GM18526 (cell line): ENCODE results near the gene STARD6.

Source experiments
- POLR2A ChIP-seq: IDR thresholded peaks from 3 replicates; pipeline ENCODE4 v1.6.1; 2011; ENCODE audit not compliant: insufficient read length; ENCODE audit errors: extremely low read depth

Gene STARD6

DNA sequence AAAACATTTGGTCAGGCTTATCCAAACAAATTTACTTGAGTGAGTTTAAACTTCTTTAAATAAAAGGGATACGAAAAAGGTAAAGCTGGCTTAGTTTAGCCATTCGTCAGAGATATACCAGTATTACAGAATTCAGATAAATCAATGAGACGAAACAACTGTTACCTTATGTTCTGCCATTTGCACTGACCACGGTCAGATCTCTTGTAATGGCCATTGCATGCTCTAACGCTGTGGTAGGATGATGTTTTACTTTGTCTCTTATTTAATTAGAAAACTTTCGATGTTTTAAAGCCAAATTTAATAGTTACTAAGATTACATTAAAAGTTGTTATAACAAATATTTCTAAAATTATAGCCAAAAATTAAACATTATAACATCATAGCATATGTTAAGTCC lies 1.6 kb upstream of the STARD6 start:
- TF ChIP-seq POLR2A: no peak

DNA sequence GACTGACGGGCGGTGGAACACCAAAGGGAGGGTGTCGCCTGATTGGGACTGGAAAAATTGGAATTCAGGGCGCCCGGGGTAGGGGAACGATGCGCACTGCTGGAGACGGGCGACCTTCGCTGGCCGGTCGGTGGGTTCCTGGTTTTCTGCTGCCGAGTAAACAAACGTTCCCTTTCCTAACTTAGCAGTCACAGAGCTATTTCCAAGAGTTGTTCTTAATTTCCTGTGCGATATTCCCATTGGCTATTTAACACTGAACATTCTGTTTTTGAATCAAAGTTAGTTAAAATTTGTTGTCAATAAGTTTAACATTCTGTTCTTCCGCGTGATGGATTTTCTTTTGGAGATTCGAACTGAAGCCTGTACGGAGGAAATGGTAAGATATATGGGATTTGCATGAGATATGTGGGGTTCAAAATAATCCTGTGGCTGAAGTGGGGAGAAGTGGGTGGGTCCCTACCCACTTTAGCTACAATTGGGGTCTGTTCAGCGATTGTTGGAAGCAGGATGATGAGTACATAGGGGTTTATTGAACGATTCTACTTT lies 910 bp upstream of the STARD6 start:
- TF ChIP-seq POLR2A: no peak

DNA sequence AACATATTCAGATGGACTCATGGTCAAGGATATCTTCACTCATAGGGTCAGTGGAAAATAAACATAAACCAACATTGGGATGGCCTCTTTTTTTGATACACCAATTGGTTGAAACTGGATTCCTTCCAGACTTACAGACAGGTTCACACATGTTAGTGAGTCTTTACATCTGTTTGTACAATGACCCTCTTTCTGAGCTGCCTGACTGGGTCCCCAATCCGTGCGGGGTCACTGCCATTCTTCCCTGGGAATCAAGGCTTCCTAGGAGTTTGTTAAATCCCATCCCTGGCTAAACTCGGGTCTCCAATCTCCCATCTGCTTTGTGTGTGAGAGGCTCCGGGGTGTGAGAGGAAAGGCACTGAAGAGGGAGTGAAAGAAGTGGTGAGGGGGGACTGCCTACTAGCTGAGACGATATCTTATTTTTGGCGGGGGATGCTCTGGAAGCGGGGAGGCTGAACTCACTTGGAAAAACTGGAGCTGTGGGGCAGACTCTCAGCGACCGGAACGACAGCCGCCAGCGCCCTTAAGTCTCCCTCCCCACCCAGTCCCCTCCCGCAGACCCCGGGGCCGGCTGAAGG lies 487 bp downstream of the STARD6 start:
- no peak for TF ChIP-seq POLR2A

DNA sequence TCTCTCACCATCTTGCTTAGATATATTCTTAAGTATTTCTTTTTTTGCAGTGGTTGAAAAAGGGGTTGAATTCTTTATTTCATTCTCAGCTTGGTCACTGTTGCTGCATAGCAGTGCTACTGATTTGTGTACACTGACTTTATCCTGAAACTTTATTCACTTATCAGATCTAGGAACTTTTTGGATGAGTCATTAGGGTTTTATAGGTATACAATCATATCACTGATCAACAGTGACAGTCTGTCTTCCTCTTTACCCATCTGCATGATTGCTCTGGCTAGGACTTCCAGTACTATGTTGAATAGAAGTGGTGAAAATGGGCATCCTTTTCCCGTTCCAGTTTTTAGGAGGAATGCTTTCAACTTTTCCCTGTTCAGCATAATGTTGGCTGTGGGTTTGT lies 6.5 kb downstream of the STARD6 start:
- no peak for TF ChIP-seq POLR2A

DNA sequence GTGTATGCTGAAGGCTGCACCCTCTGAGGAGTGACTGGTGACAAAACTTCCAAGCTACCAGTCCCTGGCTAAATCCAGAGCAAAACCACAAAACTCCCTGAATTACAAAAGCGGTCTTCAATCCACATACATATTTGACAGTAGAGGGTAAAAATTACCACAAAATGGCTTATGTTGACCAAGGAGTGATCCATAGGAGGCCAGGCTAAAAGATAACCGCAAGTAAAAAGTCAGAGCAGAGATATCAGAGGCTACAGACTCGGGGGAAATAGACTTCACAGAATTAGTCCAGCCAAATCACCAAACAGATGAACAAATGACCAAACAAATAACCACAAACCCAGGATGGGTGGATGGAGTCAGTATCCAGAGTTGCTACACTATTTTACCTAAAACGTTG lies 19.4 kb downstream of the STARD6 start:
- TF ChIP-seq POLR2A: no peak

DNA sequence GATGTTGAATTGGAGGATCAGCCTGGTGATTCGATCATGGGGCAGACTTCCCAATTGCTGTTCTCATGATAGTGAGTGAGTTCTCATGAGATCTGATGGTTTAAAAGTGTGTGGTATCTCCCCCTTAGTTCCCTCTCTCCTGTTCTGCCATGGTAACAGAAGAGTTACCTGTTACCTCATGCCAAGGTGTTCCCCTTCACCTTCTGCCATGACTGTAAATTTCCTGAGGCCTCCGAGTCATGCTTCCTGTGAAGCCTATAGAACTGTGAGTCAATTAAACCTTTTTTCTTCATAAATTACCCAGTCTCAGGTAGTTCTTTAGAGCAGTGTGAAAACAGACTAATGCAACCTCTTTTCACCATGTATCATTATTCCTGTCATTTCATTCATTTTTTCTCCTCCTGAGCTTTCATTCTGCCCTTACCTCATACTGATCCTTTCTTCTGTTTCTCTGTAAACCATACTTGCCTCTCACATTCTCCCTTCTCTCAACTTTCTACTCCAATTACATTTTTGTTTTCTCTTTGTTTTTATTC lies 22.0 kb downstream of the STARD6 start:
- TF ChIP-seq POLR2A: no peak

DNA sequence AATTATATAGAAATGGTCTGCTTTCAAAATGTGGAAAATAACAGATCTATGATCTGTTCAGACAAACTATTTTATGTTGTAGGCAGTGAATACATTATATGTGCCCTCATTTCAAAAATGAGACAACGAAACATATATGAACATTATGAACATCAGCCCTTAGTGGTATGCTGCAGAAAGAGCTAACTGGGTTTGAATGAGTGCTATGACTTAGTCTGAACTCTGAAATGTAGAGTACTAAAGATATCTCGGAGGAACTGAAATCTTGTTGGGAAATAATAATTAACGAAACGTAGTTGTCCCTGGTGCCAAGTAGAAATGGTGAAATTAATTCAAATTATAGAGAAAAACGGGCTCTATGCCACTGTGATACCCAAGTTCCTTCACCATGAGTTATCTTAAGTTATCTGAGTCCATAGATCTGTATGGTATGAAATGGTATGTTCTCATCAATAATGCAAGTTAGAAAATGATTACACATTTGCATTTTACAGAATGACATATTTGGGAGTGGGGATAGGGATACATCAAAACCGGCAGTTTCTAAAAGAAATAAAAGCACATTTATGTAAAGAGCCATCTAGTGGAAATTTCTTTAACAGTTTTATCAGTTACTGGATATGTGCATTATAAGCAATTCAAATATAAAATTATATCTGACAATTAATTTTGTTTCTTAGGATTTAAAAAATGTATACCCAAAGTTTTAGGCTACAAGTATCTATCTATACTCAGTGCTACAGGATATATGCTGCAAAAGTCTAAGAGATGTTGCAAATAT lies 26.7 kb downstream of the STARD6 start:
- TF ChIP-seq POLR2A: no peak

GRCh38 chr18:54329787-54330186 lies 27.9 kb downstream of the STARD6 start:
- TF ChIP-seq POLR2A: no peak

- no peak for TF ChIP-seq POLR2A
These were observed 29.8 kb downstream of the STARD6 start for GRCh38 chr18:54327818-54328217.

GRCh38 chr18:54323970-54324369 lies 33.7 kb downstream of the STARD6 start:
- TF ChIP-seq POLR2A: no peak

GRCh38 chr18:54323561-54323960 lies 34.1 kb downstream of the STARD6 start:
- TF ChIP-seq POLR2A: no peak

DNA sequence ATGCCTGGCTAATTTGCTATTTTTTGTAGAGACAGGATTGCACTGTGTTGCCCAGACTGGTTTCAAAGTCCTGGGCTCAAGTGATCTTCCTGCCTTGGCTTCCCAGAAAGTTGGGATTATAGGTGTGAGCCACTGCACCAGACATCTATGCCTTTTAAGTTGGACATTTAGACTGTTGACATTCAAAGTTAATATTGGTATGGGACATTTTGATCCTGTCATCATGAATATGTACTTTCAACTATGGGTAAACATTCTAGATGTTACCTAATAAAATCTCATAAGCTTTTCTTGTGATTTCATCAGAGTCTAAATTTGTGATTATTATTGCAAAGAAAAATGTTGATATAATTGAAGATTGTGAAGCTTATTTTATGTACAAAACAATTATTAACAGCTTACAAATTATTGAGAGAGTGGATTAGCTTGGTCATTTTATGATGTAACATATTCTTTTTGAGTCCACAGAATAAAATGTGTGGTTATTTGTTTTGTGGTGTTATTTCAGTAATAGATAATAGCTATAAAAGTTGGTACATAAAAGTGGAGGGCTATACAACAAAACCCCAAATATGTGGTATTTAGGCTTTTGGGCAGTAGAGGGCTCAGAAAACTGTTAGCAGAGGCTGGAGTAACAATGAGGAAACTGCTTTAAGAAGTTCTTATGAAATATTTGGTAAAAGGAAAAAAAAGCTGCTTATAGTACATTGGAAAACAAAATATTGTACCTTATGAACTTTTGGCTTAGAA lies 41.4 kb downstream of the STARD6 start:
- no peak for TF ChIP-seq POLR2A

DNA sequence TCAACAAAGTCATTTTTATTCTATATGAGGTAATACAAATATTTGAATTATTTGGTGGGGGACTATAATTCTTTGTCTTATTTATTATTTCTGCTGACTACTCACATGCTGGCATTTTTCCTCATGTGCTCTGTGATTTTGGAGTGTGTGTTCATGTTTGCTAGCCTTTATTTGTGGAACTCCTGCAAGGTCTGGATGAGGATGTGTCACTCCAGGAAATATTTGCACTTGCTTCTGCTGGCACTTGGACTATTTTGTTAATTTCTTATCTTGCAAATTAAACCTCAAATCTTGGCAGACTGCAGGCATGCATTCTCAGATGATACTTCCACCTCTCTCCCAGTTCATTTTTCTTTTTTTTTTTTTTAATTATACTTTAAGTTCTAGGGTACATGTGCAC lies 54.2 kb downstream of the STARD6 start:
- TF ChIP-seq POLR2A: no peak

GRCh38 chr18:54296062-54296461 lies 61.6 kb downstream of the STARD6 start:
- TF ChIP-seq POLR2A: no peak

GRCh38 chr18:54294274-54294673 lies 63.4 kb downstream of the STARD6 start:
- TF ChIP-seq POLR2A: no peak
